ENCODE measurements around the gene STARD3.
"Not testable (repeated sequence)": the region's sequence is repeated elsewhere in the genome, so short reads cannot be mapped to it uniquely, and the experiment has no call there.

STARD3 gene

DNA sequence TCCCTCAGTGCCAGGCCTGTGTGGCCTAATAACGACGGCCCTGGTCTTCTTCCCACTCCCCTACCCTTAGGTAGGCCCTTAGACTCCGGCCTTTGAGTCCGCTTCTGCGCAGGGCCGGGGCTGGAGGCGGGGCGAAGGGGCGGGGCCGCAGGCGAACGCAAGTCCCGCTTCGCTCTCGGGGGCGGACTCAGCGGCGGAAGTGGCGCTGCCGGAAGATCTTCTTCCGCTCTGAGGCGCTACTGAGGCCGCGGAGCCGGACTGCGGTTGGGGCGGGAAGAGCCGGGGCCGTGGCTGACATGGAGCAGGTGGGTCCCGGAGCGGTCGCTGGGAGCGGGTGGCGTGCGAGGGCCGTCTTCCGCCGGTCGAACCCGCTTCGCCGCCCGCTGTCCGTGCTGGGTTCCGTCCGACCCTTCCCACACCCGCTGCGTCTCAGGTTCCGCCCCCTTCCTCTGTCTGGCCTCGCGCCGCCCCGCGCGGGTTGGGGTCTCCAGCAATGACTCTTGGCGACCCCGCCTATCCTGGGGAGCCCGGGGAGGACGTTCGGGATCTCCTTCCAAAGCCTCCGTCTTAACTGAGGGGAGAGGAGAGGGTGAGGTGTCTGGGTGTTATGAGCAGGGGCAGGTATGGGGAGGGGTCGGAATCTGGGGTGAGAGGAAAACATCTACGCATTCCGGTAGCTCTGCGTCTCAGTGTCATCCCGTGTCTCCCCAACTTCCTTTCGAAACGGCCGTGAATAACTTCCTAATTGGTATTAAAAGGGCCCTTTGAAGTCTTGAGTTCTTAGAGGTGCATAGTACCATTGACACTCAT lies at the start of gene STARD3:
TSS of gene STARD3 (plus strand) at position 218 of the 810 bp plus-strand sequence. CDS start 16,388 bp downstream, outside the sequence.
- no peaks in the 10 kb centered on the region for H3K9me3 Mint-ChIP-seq
- peak within 1 kb of the TSS; percentile 81 for H3K27ac Mint-ChIP-seq
- H3K4me1 Mint-ChIP-seq (ENCODE audit: low read depth) = peaks cover 54% of the 10 kb centered on the region
- H3K27me3 Mint-ChIP-seq = no peaks in the 10 kb centered on the region
- no peaks in the 10 kb centered on the region for H3K36me3 Mint-ChIP-seq (ENCODE audit: low read depth)
- peak within 1 kb of the TSS; percentile 91 for H3K4me3 Mint-ChIP-seq

DNA sequence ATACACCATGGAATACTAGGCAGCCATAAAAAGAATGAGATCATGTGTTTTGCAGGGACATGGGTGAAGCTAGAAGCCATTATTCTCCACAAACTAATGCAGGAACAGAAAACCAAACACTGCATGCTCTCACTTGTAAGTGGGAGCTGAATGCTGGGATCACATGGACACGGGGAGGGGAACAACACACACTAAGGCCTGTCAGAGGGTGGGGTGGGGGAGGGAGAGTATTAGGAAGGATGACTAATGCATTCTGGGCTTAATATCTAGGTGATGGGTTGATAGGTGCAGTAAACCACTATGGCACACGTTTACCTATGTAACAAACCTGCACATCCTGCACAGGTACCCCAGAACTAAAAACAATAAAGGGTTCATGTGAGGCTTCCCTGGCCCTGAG lies 46.8 kb upstream of the STARD3 start:
- not testable (repeated sequence) for H3K36me3 Mint-ChIP-seq (ENCODE audit: low read depth); H3K4me1 Mint-ChIP-seq (ENCODE audit: low read depth); H3K9me3 Mint-ChIP-seq; H3K27ac Mint-ChIP-seq; H3K4me3 Mint-ChIP-seq
- peaks cover 47% of the 10 kb centered on the region for H3K27me3 Mint-ChIP-seq

DNA sequence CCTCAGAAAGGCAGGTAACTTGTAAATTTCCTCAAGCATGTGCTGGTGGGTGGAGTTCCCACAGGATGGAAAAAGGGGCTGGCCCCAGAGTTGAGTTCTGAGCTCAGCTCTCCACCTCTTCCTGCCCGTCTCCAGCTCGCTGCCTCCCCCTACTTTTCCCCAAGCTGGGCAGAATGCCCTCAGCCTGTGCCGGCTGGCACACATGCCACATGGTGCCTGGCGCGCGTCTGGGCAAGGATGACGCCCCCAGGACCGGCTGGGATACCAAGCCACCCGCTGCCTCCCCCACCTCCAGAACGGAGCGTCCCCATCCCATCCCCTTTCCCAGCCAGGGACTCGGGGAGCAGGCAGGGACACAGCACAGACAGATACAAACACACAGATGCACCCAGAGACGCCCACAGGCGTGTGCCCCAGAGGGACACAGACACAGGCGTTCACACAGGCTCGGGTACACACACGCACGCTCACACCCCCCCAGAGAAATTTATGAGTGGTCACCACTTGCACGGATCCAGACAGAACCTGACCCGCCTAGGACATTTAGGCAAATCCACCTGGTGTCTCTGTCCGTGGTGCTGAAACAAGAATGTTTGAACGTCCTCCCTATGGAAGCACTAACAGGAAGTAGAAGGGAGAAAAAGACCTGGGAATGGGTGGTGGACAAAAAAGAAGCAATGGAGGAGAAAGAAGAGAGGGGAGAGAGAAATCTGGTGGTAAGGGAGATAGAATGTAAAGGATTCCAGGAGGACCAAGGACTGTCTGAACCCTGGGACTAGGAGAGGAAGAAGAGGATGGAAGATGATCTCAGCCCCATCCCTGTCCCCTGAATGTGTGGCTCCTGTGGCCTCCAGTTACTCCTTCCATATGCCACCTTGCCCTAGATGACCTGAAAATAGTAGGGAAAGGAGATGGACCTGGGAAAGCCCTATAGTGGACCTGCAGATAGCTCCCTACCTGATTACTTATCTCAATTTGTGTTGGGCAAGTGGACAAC lies 44.7 kb upstream of the STARD3 start:
- no peaks in the 10 kb centered on the region for H3K9me3 Mint-ChIP-seq
- peaks cover 65% of the 10 kb centered on the region for H3K27me3 Mint-ChIP-seq
- H3K36me3 Mint-ChIP-seq (ENCODE audit: low read depth) = no peaks in the 10 kb centered on the region
- no peak overlapping the region for H3K4me3 Mint-ChIP-seq
- H3K27ac Mint-ChIP-seq = no peak overlapping the region
- H3K4me1 Mint-ChIP-seq (ENCODE audit: low read depth) = peaks cover 4% of the 10 kb centered on the region

DNA sequence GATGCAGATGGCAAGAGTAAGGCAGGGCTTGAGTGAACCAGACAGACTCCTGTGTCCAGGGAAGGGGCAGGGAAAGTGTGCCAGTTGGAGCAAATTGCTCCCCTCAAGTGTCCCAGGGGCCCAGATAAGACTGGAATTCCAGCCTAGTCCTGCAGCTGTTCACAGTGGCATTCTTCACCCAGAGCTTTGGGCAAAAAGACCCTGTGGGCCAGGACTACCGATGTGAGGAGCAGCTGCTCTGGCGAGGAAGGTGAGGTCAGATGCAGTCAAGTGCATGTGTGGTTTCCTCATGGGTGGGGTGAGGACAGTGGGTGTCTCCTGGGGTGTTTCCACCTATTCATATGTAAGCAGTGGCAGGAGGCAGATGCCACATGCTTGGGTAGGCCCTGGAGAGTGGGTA lies 43.6 kb upstream of the STARD3 start:
- Mint-ChIP-seq H3K4me3 (no peak overlapping the region), H3K4me1 (ENCODE audit: low read depth) (peaks cover 12% of the 10 kb centered on the region), H3K9me3 (no peaks in the 10 kb centered on the region), H3K27ac (no peak overlapping the region), H3K27me3 (peaks cover 74% of the 10 kb centered on the region), H3K36me3 (ENCODE audit: low read depth) (no peaks in the 10 kb centered on the region)

GRCh38 chr17:39595294-39595693 lies 41.6 kb upstream of the STARD3 start:
- Mint-ChIP-seq H3K36me3 (ENCODE audit: low read depth) (no peaks in the 10 kb centered on the region), H3K27ac (no peak overlapping the region), H3K9me3 (no peaks in the 10 kb centered on the region), H3K4me3 (no peak overlapping the region), H3K27me3 (peaks cover 77% of the 10 kb centered on the region), H3K4me1 (ENCODE audit: low read depth) (peaks cover 13% of the 10 kb centered on the region)

DNA sequence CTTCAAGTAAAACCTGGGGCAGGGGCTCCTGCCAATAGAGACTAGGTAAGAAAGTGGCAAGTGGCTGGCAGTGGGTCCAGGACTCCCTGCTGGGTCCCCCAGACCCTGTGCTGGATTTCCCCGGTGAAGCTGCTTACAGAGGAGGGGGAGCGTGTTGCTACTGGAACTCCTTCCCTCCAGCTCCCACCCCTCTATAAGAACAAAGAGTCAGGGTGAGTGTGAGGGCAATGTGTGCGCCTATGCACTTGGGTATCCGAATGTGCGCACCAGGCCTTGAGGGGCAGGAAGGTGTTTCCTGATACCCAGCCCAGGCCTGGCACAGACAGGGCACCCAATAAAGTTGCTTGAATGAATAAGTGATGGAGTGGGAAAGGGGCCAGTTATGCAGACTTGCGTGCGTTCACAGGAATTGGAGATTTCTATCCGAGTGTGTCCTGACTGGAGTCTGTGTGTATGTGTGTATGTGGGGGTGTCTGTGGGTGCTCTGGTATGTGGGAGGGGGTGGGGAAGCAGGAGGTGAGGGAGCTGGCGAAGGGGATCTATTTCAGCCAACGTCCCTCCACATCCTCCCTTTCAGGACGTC lies 40.9 kb upstream of the STARD3 start:
- Mint-ChIP-seq H3K4me3 (no peak overlapping the region), H3K9me3 (no peaks in the 10 kb centered on the region), H3K36me3 (ENCODE audit: low read depth) (no peaks in the 10 kb centered on the region), H3K27me3 (peaks cover 84% of the 10 kb centered on the region), H3K4me1 (ENCODE audit: low read depth) (peaks cover 13% of the 10 kb centered on the region), H3K27ac (no peak overlapping the region)

GRCh38 chr17:39596543-39597267 lies 40.2 kb upstream of the STARD3 start:
- H3K36me3 Mint-ChIP-seq (ENCODE audit: low read depth) = no peaks in the 10 kb centered on the region
- H3K9me3 Mint-ChIP-seq = no peaks in the 10 kb centered on the region
- H3K27ac Mint-ChIP-seq = no peak overlapping the region
- H3K27me3 Mint-ChIP-seq = peaks cover 86% of the 10 kb centered on the region
- peaks cover 13% of the 10 kb centered on the region for H3K4me1 Mint-ChIP-seq (ENCODE audit: low read depth)
- H3K4me3 Mint-ChIP-seq = no peak overlapping the region

- H3K4me3 Mint-ChIP-seq = no peak overlapping the region
- H3K4me1 Mint-ChIP-seq (ENCODE audit: low read depth) = peaks cover 13% of the 10 kb centered on the region
- H3K27ac Mint-ChIP-seq = no peak overlapping the region
- no peaks in the 10 kb centered on the region for H3K36me3 Mint-ChIP-seq (ENCODE audit: low read depth)
- no peaks in the 10 kb centered on the region for H3K9me3 Mint-ChIP-seq
- H3K27me3 Mint-ChIP-seq = peaks cover 88% of the 10 kb centered on the region
Measured at GRCh38 chr17:39597372-39598046, 39.4 kb upstream of the STARD3 start.

DNA sequence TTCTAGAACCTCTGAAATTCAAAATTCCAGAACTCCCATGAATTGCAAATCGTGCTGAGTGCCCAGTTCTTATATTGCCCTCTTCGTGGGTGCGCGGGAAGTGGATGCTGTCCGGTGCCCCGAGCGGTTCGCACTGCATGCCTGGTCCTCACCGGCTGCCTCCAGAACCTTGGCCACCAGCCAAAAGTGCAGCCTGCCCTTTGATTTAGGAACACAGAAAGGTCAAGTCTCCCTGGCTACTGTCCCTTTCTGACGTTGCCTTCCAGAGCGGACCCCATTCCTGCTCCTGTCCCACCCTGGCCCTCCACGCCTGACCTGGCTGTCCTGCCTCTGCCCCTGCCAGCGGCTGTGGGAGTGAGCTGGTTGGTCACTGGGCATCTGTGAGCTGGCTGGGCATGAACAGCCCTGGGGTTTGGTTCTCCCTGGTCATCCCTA lies 38.9 kb upstream of the STARD3 start:
- Mint-ChIP-seq H3K9me3 (no peaks in the 10 kb centered on the region), H3K27ac (no peak overlapping the region), H3K4me3 (no peak overlapping the region), H3K27me3 (peaks cover 91% of the 10 kb centered on the region), H3K4me1 (ENCODE audit: low read depth) (peaks cover 13% of the 10 kb centered on the region), H3K36me3 (ENCODE audit: low read depth) (no peaks in the 10 kb centered on the region)

DNA sequence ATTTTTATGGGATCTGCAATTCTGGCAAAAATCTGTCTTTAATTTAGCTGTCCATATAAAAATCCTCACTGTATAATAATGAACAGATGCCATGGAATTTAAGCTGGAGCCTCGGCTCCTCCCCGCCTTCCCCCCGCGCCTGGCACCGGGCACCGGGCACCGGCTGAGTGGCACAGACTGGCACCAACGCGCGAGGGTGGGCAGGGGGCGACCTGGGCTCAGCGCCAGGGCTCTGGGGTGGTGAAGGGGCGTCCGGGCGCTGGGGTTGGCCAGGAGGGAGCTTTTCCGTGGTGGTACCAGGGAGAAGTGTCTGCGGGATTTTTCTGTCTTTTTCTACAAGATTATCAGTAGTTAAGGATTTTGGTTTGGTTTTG lies 38.3 kb upstream of the STARD3 start:
- Mint-ChIP-seq H3K4me1 (ENCODE audit: low read depth) (peaks cover 19% of the 10 kb centered on the region), H3K27me3 (peaks cover 91% of the 10 kb centered on the region), H3K27ac (no peak overlapping the region), H3K36me3 (ENCODE audit: low read depth) (no peaks in the 10 kb centered on the region), H3K9me3 (no peaks in the 10 kb centered on the region), H3K4me3 (no peak overlapping the region)

DNA sequence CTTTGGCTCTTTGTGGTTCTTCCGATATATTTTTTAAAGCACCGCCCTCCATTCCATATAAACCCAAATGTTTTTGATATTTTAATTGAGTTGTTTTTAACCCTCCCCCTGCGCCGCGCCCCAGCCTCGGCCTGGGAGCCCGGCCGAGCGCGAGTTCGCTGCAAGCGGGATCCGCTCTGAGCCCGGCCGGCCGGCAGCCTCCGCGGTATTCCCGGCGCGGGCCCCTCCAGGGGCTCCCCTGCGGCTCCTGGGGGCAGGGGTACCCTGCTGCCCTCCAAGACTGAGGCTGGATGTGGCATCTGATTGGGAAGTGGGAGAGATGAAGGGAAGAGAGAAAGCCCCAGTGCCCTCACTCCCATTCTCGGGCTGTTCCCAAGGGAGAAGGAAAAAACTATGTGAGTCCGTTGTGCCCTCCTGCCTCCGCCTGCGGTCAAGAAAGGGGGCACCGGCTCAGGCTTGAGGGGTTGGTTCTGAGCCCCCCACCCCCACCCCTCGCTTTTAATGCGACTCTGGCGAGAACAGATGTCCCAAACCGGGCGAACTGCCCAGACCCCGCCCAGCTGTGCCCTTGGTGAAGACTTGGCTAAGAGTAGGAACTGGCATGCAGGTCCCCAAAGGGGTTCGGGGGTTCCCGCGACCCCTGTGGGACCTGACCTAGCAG lies 37.8 kb upstream of the STARD3 start:
- Mint-ChIP-seq H3K9me3 (no peaks in the 10 kb centered on the region), H3K27me3 (peaks cover 91% of the 10 kb centered on the region), H3K4me1 (ENCODE audit: low read depth) (peaks cover 22% of the 10 kb centered on the region), H3K36me3 (ENCODE audit: low read depth) (no peaks in the 10 kb centered on the region), H3K4me3 (no peak overlapping the region), H3K27ac (no peak overlapping the region)

DNA sequence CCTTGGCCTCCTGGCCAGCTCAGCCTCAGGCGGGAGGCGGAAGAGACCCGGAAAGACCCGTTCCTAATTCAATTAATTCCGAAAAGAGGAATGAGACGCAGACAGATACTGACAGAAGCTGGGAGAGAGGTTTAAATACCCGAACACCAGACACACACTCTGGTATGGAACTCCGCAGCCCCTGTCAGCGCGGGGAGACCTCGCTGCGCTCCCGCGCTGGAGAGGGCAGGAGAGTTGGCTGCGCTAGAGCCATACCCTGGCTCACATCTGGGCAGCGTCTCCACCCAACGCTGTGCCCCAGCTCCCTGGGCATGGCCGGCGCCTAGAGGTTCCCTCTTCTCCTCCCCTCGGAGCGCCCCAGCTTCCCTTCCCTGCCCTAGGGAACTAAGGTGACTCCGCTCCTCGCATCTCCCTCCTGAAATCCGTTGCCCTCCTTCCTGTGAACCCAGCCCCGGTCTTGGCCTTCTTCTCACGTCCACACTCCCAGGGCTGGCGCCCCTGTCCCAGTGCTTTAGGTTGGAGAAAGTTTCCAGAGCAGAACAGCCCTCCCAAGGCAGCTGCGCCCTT lies 37.2 kb upstream of the STARD3 start:
- no peaks in the 10 kb centered on the region for H3K36me3 Mint-ChIP-seq (ENCODE audit: low read depth)
- no peaks in the 10 kb centered on the region for H3K9me3 Mint-ChIP-seq
- H3K27ac Mint-ChIP-seq = no peak overlapping the region
- H3K4me3 Mint-ChIP-seq = no peak overlapping the region
- H3K4me1 Mint-ChIP-seq (ENCODE audit: low read depth) = peaks cover 25% of the 10 kb centered on the region
- peaks cover 88% of the 10 kb centered on the region for H3K27me3 Mint-ChIP-seq

DNA sequence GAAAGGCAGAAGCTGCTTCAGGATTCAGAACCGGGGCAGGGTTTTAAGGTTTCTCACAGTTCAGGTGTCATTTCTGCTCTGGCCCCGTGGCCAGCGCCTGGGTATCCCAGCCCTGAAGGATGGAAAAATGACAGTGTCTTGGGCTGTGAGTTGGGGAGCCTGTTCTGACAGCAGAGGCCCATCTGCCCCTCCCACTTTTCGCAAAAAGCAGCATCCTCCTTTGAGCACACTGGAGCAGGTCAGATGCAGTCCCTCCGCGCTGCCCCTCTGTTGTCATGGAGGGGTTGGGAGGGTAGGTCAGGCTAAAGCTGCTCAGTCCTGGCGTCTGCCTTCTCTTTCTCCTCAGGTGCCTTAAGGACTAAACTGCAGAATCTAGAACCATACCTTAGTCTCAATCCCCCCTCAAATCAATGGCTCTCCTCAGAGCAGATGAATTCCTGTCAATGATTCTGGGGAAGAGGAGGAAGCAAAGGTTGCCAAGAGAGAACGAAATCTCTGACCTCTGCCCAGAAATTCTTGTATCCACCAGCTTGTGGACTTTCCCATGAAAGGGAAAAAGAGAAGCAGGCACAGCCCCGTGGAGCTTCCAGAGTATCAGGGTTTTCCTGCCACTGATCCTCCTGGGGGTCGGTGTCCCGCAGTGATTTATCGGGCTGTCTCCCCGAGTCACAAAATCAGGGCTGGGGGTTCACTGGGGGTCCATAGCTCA lies 36.5 kb upstream of the STARD3 start:
- Mint-ChIP-seq H3K9me3 (no peaks in the 10 kb centered on the region), H3K27ac (no peak overlapping the region), H3K4me3 (no peak overlapping the region), H3K36me3 (ENCODE audit: low read depth) (no peaks in the 10 kb centered on the region), H3K27me3 (peaks cover 87% of the 10 kb centered on the region), H3K4me1 (ENCODE audit: low read depth) (peaks cover 28% of the 10 kb centered on the region)
